ENCODE measurements around the gene FAM120B.

The FAM120B gene

DNA sequence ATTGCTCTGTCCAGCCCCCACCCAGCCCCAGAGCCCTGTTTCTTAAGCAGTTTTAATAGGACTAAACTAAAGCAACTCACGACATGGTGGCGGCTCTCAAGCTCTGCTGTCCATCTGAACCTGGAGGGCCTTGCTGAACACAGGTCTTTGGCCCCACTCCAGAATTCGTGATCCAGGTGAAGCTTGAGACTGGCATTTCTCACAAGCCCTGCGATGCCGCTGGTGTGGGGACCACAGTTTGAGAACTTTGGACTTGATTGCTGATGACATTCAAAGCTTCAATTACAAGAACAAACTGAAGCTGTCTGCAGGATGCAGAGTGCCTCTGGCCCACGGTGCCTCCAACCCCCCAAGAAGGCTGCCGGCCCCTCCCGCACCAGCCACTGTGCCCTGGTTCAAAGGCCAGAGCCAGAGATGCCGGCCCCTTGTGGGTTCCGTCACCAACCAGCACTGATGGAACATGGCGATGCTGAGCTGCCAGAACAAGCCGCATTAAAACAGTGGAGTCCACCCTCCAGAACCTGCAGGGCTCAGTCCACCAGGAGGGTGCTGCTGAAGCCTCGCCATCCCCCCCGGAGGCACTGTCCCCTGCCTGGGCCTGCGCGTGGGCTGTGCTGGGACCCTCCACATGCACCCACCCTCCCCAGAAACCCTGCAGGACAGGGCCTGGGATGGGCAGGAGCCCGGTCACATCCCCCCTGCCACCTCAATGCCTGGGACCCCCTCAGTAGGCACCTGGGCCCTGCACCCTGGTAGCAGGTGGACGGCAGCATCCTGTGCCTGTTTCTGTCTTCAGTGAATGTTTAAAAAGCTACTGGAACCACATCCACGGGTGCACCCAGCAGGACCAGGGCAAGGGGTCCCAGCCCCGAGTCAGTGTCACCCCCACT is 145.4 kb downstream of the FAM120B start:
- Histone ChIP-seq H2AFZ (ENCODE audit: low read depth, low read length) (no peak overlapping the region), H3K9me3 (ENCODE audit: insufficient read depth, low read length, severe bottlenecking) (no peaks in the 10 kb centered on the region), H3K4me3 (ENCODE audit: low read depth in 1 of 2, low read length in 2 of 2) (no peak overlapping the region), H3K27ac (ENCODE audit: low read length) (no peak overlapping the region), H3K4me1 (ENCODE audit: insufficient read depth, low read length) (peaks cover 9% of the 10 kb centered on the region), H4K20me1 (ENCODE audit: insufficient read depth, low read length) (no peaks in the 10 kb centered on the region), H3K9ac (ENCODE audit: low read depth, low read length) (no peak overlapping the region), H3K4me2 (ENCODE audit: insufficient read depth, low read length) (no peak overlapping the region), H3K79me2 (ENCODE audit: insufficient read depth, low read length) (no peaks in the 10 kb centered on the region), H3K36me3 (ENCODE audit: insufficient read depth, low read length) (no peaks in the 10 kb centered on the region), H3K27me3 (ENCODE audit: insufficient read depth, low read length, poor library complexity) (no peaks in the 10 kb centered on the region)
- TF ChIP-seq EZH2 (IDR thresholded peaks at IDR 0.05; ENCODE audit: borderline replicate concordance, low read depth, low read length, severe bottlenecking) = no peak
- TF ChIP-seq, protein P1, sequence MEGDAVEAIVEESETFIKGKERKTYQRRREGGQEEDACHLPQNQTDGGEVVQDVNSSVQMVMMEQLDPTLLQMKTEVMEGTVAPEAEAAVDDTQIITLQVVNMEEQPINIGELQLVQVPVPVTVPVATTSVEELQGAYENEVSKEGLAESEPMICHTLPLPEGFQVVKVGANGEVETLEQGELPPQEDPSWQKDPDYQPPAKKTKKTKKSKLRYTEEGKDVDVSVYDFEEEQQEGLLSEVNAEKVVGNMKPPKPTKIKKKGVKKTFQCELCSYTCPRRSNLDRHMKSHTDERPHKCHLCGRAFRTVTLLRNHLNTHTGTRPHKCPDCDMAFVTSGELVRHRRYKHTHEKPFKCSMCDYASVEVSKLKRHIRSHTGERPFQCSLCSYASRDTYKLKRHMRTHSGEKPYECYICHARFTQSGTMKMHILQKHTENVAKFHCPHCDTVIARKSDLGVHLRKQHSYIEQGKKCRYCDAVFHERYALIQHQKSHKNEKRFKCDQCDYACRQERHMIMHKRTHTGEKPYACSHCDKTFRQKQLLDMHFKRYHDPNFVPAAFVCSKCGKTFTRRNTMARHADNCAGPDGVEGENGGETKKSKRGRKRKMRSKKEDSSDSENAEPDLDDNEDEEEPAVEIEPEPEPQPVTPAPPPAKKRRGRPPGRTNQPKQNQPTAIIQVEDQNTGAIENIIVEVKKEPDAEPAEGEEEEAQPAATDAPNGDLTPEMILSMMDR (IDR thresholded peaks at IDR 0.05; ENCODE audit: borderline replicate concordance, extremely low read depth, low read length, poor library complexity, severe bottlenecking) = no peak
- DNase-seq = no peak
- ATAC-seq (ENCODE audit: insufficient read depth, low read depth) = no peak

DNA sequence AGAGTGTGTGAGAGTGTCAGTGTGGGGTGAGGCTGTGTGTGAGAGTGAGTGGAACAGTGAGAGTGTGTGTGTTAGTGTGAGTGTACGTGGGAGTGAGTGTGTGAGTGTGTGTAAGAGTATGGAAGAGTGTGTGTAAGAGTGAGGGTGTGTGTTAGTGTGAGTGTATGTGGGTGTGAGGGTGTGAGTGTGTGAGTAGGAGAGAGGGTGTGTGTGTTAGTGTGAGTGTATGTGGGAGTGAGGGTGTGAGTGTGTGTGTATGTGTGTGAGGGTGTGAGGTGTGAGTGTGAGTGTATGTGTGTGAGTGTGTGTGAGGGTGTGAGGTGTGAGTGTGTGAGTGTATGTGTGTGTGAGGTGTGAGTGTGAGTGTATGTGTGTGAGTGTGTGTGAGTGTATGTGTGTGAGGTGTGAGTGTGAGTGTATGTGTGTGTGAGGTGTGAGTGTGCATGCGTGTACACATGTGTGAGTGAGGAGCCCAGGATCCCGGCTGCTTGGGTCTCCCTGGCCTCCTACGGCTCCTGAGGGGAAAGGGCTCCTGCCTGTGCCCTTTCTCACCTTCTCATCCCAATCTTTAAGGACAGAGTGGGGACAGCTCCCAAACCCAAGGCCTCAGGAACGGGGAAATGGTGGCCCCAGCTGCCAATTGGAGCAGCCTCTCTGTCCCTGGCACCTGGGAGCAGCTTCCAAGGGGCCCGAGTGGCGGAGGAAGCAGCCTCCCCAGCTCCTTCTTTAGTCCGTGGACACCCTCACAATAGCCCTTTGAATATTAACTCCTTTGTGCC is 146.4 kb downstream of the FAM120B start:
- Histone ChIP-seq H3K4me1 (ENCODE audit: insufficient read depth, low read length) (peaks cover 9% of the 10 kb centered on the region), H3K4me3 (ENCODE audit: low read depth in 1 of 2, low read length in 2 of 2) (no peak overlapping the region), H4K20me1 (ENCODE audit: insufficient read depth, low read length) (no peaks in the 10 kb centered on the region), H3K36me3 (ENCODE audit: insufficient read depth, low read length) (no peaks in the 10 kb centered on the region), H3K9me3 (ENCODE audit: insufficient read depth, low read length, severe bottlenecking) (no peaks in the 10 kb centered on the region), H3K4me2 (ENCODE audit: insufficient read depth, low read length) (no peak overlapping the region), H3K27ac (ENCODE audit: low read length) (no peak overlapping the region), H3K9ac (ENCODE audit: low read depth, low read length) (no peak overlapping the region), H3K79me2 (ENCODE audit: insufficient read depth, low read length) (no peaks in the 10 kb centered on the region), H3K27me3 (ENCODE audit: insufficient read depth, low read length, poor library complexity) (no peaks in the 10 kb centered on the region), H2AFZ (ENCODE audit: low read depth, low read length) (no peak overlapping the region)
- ATAC-seq (ENCODE audit: insufficient read depth, low read depth) (no peak), DNase-seq (no peak)
- TF ChIP-seq, protein P1 (IDR thresholded peaks at IDR 0.05; ENCODE audit: borderline replicate concordance, extremely low read depth, low read length, poor library complexity, severe bottlenecking) = no peak
- no peak for TF ChIP-seq EZH2 (IDR thresholded peaks at IDR 0.05; ENCODE audit: borderline replicate concordance, low read depth, low read length, severe bottlenecking)

- no peaks in the 10 kb centered on the region for H3K9me3 ChIP-seq (ENCODE audit: insufficient read depth, low read length, severe bottlenecking)
- H3K27me3 ChIP-seq (ENCODE audit: insufficient read depth, low read length, poor library complexity) = no peaks in the 10 kb centered on the region
- DNase-seq (no peak), ATAC-seq (ENCODE audit: insufficient read depth, low read depth) (peak; percentile 34; the same call in 1 of the 3 replicates)
- no peaks in the 10 kb centered on the region for H4K20me1 ChIP-seq (ENCODE audit: insufficient read depth, low read length)
- peaks cover 9% of the 10 kb centered on the region for H3K4me1 ChIP-seq (ENCODE audit: insufficient read depth, low read length)
- no peak overlapping the region for H2AFZ ChIP-seq (ENCODE audit: low read depth, low read length)
- no peak overlapping the region for H3K9ac ChIP-seq (ENCODE audit: low read depth, low read length)
- H3K36me3 ChIP-seq (ENCODE audit: insufficient read depth, low read length) = no peaks in the 10 kb centered on the region
- H3K27ac ChIP-seq (ENCODE audit: low read length) = no peak overlapping the region
- no peaks in the 10 kb centered on the region for H3K79me2 ChIP-seq (ENCODE audit: insufficient read depth, low read length)
- H3K4me2 ChIP-seq (ENCODE audit: insufficient read depth, low read length) = no peak overlapping the region
- TF ChIP-seq, protein P1 (IDR thresholded peaks at IDR 0.05; ENCODE audit: borderline replicate concordance, extremely low read depth, low read length, poor library complexity, severe bottlenecking) = no peak
- H3K4me3 ChIP-seq (ENCODE audit: low read depth in 1 of 2, low read length in 2 of 2) = no peak overlapping the region
These were observed 147.3 kb downstream of the FAM120B start for GRCh38 chr6:170453586-170454511.
